HPDE6-E6E7 (cell line): ENCODE results near the gene IL6ST.
A peak's percentile ranks its signal among the peaks of the same experiment; 100 is the strongest.
"Not testable (repeated sequence)": the region's sequence is repeated elsewhere in the genome, so short reads cannot be mapped to it uniquely, and the experiment has no call there.

ENCODE experiments used
- DNase-seq: peaks from one replicate; pipeline ENCODE4 v3.0.0; 2011; ENCODE audit warnings: missing footprints; ENCODE audit errors: extremely low spot score

The IL6ST gene

DNA sequence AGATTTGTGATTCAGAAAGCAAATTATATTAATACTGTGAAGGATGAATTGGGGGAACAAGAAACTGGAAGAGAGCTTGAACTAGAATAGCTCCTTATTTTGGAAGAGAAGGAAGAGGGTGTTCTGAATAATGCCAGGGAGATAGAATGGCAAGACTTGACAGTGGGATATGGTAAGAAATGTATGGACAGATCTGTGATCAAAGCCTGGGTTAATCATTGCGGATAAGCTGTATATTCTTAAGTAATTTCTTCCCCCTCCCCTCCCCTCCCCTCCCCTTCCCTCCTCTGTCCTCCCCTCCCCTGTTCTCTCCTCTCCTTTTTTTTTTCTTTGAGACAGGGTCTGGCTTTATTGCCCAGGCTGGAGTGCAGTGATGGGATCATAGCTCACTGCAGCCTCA, 10.1 kb upstream of the IL6ST start:
- no peak for DNase-seq

DNA sequence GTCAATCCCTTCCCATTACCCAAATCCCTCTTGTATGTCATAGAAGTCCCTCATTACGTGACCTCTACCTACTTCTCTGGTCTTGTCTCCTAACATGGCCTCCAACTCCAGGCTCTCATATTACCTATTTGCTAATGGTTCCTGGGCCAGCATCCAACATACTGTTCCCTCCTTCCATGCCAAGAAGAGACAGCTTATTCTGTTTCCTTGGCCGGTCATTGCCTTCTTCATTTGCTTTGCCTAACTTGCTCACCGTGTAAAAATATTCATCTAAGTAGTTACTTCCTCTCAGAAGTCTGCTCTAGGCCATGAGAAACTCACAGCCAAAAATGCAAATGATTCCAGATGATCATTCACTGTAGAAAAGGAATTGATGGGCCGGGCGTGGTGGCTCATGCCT, 8.9 kb upstream of the IL6ST start:
- DNase-seq: no peak

DNA sequence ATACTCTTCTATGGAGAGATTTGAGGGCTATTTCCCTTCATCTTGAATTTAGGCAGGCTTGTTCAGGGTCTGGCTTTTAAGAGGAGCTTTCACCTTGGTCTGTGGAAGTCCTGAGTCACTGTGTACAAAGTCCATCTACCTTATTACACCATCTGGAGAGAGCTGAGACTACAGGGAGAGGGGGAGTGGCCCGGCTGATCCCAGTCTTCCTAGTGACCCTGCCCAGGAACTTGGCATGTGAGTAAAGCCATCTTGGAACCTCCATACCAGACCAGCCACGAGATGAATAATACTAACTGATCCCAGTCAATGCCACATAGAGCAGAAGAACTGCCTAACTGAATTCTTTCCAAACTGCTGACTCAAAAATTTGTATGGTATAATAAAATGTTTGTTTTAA, 8.4 kb upstream of the IL6ST start:
- DNase-seq: peak; percentile 13

DNA sequence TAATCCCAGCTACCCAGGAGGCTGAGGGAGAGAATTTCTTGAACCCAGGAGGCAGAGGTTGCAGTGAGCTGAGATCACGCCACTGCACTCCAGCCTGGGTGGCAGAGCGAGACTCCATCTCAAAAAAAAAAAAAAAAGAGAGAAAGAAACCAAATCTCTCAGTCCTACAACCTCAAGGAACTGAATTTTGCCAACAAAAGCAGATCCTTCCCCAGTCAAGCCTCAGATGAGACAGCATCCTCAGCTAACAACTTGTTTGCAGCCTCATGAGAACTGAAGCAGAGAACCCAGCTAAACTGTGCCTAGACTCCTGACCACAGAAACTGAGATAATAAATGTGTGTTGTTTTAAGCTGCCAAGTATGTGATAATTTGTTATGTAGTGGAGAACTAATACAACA, 7.5 kb upstream of the IL6ST start:
- DNase-seq: no peak

DNA sequence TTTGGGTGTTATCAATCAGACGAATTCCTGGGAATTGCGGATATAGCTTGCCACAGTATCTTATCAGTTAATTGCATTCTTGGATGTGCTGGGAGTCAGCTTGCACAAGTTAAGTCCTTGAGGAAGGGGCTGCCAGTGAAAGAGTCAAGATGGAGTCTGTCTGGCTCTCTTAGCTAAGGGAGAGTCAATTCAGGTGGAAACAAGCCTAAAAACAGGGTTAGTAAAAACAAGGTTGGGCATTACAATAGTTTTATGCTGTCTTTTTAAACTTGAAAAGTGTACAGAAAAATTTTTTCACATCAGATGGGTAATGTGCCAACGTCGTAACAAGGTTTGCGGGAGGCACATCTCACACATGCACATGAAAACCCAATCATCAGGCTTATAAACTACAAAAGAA, 5.5 kb upstream of the IL6ST start:
- not testable (repeated sequence) for DNase-seq

DNA sequence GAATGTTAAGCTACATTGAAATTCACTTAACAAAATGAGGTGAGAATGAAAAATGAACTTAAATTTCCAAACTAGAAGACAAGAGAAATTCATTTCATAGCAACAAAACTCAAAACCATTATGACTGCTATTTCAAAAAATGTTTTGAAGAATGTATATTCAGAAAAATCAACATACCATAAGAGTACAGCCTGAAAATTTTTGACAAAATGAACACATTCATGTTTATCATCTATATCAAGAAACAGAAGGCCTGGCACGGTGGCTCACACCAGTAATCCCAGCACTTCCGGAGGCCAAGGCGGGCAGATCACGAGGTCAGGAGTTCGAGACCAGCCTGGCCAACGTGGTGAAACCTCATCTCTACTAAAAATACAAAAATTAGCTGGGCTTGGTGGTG, 4.2 kb upstream of the IL6ST start:
- DNase-seq: no peak

DNA sequence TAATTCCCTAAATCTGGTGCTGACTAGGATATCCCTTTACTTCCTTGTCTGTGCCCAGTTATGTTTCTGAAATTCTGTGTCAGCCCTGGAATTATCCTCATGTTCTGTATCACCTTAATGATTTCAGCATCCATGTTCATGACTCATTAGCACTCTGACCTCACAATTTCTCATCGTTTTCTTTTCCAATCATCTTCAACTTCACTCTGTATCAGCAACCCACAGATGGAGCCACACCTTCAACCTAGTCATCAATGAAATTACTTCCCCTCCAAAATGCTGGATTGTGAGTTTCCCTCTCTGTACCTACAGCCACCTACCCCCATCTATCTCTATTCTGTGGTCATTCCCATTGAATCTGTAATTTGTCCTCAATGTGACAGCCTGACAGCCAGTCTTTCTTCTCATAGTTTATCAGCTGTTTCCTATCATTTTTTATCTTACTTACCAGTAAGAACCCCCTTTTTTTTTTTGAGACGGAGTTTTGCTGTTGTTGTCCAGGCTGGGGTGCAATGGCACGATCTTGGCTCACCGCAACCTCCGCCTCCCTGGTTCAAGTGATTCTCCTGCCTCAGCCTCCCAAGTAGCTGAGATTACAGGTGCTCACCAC, 3.1 kb upstream of the IL6ST start:
- peak; percentile 58 for DNase-seq

DNA sequence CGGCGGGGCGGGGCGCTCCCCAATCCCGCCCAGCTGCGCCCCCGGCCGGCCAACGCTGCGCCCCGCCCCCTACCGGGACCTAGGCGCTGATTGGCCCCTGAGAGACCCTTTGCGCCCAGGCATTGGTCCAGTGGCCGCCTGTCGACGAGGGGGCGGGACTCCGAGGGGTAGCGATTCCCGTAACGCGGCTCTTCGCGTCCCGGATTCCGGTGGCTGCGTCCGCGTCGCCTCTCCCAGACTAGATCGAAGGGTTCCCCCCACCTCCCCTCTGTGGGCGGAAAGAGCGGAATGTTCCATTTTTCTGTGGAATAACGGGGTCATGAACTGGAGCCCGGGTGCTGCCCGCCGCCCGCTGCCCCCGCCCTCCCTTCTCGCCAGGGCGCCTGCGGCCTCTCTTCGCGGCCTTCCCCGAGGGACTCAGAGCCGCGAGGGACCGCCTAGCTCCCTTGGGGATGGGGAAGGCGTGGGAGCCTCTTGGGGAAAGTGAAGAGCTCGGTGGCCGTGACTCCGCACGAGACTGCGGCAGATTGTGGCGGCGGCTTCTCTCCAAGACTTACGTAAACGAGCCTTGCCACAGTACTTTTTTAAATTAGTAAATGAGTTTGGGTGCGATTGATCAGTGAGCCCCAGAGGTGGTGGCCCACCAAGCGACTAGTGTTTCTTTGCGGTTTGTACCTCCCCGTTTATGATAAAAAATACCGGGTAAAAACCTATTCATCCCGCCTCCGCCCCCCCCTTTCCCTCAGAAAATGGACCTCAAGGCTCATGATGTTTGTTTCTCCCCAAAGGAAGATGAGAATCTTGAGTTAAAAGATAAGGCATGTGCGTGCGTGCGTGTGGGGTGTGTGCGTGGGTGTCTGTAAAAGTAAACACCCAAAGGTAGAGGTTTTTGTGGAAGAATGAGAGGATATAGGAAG, 493 bp upstream of the IL6ST start:
- DNase-seq: peak; percentile 96

DNA sequence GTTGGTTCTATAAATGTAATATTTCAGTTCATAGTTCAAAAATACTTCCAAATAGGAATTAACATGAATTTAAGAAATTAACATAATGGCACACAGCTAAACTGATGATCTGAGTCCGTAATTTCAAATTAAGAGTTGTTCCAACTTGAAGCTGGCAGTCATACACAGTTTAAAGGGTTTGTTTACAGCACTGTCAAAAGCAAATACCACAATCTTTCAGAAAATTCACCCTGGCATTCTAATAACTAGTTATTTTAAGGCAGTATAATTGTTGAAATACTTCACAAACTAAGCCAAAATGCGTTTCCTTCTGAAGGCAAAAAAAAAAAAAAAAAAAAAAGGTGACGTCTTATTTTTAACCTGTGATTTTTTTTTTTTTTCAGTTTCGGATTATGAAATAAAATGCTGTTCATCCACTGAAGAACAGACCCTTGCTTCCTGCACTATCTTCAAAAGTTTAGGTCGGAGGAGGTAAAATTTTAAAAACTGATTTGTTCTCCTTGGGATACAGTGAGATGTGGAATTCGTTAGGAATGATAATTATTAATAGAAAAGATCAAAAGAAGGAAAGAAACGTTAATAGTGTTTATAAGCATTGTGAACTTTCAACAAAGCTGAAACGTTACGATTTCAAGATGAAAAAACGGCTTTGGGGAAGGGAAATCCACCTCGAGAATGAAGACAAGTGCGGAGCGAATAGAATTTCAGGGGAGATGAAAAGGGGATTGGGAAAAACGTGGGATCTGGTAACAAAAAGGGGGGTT, 850 bp downstream of the IL6ST start:
- no peak for DNase-seq

DNA sequence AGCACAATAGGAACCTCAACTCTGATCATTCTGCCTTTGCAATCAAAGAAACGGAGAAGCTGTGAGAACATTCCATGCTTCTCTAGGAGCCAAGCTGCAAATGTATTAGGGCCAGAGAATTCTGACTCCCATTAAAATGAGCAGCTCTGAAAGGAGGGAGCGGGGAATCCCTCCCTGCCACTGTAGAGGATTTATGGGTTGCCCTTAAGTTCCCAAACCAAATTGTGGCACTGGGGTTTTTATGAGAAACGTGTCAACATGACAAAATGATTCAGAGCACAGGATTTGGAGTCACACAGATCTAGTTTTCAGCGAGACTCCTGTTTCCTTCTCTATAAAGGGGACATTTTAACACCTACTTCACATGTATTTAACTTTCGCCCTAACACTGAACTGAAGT, 1.8 kb downstream of the IL6ST start:
- DNase-seq: no peak

DNA sequence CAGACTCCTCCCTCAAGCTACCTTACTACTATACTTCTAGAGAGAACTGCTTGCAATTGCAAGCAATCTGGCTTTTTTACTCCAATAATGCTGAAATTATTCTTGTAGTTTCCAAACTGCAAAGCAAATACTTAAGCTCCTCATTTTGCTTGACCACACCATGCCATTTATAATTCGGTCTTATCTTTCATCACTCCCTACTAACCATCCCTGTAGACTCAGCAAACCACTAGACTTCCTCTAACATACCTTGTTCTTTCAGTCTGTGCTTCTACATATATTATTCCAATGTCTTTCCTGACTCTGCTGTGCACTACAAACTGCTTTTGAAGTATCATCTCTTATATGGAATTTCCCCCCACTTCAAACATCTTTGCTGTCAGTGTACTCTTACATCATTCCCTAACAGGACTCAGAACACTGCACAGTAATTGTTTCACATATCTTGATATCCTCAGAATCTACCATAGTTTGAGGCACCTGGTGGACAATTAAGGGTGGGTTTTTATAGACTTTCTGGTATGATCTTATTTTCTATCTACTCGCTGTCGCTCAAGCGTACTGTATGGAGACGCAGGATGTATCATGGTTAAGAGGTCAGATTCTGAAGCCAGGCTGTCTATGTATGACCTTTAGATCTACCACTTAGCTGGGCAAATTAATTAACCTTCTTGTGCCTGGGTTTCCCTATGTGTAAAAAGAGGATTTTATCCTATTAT, 2.8 kb downstream of the IL6ST start:
- DNase-seq: no peak

DNA sequence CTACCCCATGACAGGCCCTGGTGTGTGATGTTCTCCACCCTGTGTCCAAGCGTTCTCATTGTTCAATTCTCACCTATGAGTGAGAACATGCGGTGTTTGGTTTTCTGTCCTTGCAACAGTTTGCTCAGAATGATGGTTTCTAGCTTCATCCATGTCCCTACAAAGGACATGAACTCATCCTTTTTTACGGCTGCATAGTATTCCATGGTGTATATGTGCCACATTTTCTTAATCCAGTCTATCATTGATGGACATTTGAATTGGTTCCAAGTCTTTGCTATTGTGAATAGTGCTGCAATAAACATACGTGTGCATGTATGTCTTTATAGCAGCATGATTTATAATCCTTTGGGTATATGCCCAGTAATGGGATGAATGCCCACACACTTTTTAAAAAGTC, 3.9 kb downstream of the IL6ST start:
- not testable (repeated sequence) for DNase-seq

DNA sequence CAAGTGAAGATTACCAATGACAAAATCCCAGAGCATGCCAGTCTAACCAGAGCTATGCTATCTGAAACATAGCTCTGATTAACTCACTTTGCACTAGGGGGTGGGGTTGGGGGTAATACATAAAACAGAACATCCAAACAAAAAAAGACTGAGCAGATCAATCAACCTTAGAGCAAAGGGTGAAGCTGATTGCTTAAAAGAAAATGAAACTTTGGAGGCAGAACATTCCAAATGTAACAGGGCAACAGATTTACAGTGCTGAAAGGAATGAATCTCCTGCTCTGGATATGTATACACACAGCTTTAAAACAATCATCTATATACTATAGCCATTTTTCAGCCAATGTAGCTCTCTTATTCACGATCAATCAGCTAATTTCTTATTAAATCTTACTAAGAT, 4.9 kb downstream of the IL6ST start:
- no peak for DNase-seq

DNA sequence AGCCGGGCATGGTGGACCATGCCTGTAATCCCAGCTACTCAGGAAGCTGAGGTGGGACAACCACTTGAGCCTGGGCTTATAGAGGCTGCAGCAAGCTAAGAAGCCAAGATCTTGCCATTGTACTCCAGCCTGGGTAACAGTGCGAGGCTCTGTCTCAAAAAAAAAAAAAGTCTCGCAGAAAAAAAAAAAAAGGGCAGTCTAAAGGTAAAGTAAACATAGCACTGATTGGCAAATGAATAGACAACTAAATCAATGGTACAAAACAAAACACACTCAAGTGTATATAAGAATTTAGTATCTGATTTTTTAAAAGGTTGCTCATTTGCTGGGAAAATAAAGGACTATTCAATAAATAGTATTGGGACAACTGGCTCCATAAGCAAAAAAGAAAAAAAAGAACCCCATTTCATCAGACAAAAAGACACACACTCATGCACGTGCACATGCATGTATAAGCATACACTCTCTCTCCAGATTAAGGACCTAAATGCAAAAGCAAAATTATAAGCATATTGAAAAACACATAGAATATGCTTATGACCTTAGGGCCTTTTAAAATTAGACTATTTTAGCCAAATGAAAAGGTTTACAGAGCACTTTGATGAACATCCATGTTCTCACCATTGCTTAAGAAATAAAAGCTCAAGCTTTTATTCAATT, 5.7 kb downstream of the IL6ST start:
- DNase-seq: no peak

DNA sequence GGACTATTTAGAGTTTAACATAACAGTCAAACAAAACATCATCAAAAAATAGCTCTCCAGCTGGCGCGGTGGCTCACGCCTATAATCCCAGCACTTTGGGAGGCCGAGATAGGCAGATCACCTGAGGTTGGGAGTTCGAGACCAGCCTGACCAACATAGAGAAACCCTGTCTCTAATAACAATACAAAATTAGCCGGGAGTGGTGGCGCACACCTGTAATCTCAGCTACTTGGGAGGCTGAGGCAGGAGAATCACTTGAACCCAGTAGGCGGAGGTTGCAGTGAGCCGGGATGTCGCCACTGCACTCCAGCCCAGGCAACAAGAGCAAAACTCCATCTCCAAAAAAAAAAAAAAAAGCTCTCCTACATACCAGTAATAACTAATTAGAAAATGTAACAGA, 6.3 kb downstream of the IL6ST start:
- not testable (repeated sequence) for DNase-seq

DNA sequence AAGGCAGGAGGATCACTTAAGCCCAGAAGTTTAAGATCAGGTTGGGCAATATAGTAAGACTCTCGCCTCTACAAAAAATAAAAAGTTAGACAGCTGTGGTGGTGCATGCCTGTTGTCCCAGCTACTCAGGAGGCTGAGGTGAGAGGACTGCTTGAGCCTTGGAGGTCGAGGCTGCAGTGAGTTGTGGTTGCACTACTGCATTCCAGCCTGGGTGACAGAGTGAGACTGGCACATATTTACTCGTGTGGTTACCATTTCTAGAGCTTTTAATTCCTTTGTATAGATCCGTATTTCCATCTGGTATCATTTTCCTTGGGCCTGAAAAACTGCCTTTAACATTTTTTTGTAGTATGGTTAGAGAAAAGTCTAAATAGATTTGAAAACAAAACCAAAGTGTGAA, 7.8 kb downstream of the IL6ST start:
- no peak for DNase-seq

DNA sequence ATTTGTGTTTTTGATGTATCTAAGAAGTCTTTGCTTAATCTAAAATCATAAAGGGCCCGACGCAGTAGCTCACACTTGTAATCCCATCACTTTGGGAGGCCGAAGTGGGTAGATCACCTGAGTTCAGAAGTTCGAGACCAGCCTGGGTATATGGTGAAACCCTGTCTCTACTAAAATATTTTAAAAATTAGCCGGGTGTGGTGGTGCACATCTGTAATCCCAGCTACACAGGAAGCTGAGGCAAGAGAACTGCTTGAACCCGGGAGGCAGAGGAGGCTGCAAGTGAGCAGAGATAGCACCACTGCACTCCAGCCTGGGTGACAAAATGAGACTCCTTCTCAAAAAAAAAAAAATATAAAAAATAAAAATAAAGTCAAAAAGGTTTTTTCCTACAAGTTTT, 9.6 kb downstream of the IL6ST start:
- no peak for DNase-seq

DNA sequence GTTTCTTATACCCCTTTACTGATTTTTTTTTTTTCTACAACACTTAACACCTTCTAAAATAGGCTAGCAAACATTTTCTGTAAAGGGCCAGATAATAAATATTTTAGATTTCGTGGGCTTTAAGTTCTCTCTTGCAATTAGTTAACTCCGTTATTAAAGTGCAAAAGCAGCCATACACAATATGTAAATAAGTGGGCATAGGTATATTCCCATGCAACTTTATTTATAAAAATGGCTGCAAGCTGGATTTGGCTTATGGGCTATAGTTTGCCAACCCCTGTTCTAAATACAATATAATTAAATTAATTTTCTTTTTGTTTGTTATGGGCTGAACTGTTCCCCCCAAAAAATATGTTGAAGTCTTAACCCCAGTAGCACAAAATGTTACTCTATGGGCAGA, 10.8 kb downstream of the IL6ST start:
- no peak for DNase-seq

DNA sequence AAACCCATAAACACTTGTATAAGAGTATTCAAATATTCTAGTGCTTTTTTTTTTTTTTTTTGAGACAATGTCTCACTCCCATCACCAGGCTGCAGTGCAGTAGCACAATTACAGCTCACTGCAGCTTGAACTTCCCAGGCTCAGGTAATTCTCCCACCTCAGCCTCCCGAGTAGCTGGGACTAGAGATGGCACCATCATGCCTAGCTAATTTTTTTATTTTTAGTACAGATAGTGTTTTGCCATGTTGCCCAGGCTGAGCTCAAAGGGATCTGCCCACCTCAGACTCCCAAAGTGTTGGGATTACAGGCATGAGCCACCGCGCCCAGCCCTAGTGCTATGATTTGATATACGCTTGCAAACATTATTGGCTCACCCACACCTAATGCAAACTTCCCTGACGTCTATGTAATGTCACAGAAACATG, 11.8 kb downstream of the IL6ST start:
- DNase-seq: no peak

DNA sequence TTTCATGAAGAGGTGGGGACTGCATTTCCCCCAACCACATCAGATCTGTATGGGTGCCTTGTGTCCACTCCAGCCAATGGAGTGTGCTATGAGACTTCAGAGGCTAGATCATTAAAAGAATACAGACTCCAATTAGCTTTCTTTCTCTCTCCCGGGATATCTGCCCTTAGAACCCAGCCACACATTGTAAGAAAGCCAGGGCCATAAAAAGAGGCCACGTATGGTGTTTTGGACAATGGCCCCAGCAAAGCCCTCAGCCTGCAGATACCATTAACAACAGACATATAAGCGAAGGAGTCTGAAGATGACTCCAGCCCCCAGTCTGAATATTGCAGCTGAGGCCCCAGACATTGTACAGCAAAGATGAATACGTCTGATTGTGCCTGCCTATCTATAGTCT, 21.5 kb downstream of the IL6ST start:
- no peak for DNase-seq

DNA sequence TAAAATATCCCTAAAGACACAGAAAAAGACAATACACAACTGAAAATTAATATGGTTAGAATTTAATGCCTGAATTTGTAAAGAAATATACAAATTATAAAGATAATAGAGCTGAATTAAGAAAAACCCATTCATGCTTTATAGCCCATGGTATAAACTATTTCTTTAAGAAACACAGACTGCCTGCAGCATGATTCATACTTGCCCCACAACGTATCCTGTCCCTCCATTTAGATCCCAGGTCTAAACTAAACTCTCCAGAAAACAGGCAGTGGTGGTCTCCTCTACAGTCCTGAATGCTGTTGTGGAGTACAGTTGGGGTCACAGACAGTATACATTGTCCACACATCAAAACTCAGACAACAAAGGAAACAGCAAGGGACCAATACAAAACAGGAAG, 24.8 kb downstream of the IL6ST start:
- peak; percentile 11 for DNase-seq
